B cell (primary cell): ENCODE results near the gene PSMD10. TPM values are rescaled to one million over a fixed set of nuclear protein-coding genes. Genes with fewer than 3 reads are reported as not detected.

Source experiments
- ATAC-seq: fragments of 200-7000 bp; cut with Tn5 transposase; one replicate; pipeline ENCODE4 v1.10.0; 2021; ENCODE audit warnings: low read depth, mild to moderate bottlenecking, moderate number of reproducible peaks, moderate library complexity
- CTCF ChIA-PET: fragments of 350-600 bp; sonication (Branson Sonifier 250); formaldehyde crosslinking; loops from one replicate; lab custom pipeline; 2021; ENCODE audit warnings: antibody characterized with exemption, inconsistent platforms; lab: Charles Lee
- POLR2A ChIA-PET: fragments of 350-600 bp; sonication (Branson Sonifier 250); formaldehyde crosslinking; loops from one replicate; lab custom pipeline; 2021; ENCODE audit warnings: antibody characterized with exemption; lab: Charles Lee
- DNase-seq: peaks from one replicate; pipeline ENCODE4 v3.0.0; 2013
- H2AFZ ChIP-seq: 2 replicates; pipeline ENCODE4 v1.6.1; 2012; ENCODE audit warnings: mild to moderate bottlenecking, low read depth, low read length; ENCODE audit not compliant: insufficient read depth, poor library complexity, severe bottlenecking
- H3K27ac ChIP-seq, 2 donors: 1 replicate in 1 of 2; 2 replicates in 1 of 2; pipeline ENCODE4 v1.5.1; 2012 to 2013; ENCODE audit warnings: low read length in 2 of 2, mild to moderate bottlenecking in 2 of 2, moderate library complexity in 1 of 2
- H3K27me3 ChIP-seq, 4 experiments: fragments of 200-600 bp in 1 of 4; sonication (generic) in 1 of 4; replicated peaks in 1 of 4; 1 replicate in 2 of 4; 2 replicates in 2 of 4; pipeline versions ENCODE4 v1.6.1 to v1.7.0; 2013 to 2016; ENCODE audit warnings: low read length in 3 of 4, mild to moderate bottlenecking in 2 of 4, mixed read lengths in 1 of 4, moderate library complexity in 1 of 4; ENCODE audit not compliant: insufficient read depth in 4 of 4, control insufficient read depth in 3 of 4; ENCODE audit errors: control extremely low read depth in 1 of 4
- H3K36me3 ChIP-seq, 2 experiments: replicated peaks in 1 of 2; 1 replicate in 1 of 2; 2 replicates in 1 of 2; pipeline versions ENCODE4 v1.6.1 to v1.7.1; 2013; ENCODE audit warnings: low read length in 1 of 2; ENCODE audit not compliant: insufficient read depth in 2 of 2, control insufficient read depth in 1 of 2; ENCODE audit errors: control extremely low read depth in 1 of 2, extremely low read depth in 1 of 2
- H3K4me1 ChIP-seq, 2 donors: fragments of 200-600 bp in 1 of 2; sonication (generic) in 1 of 2; 1 replicate in 1 of 2; 2 replicates in 1 of 2; pipeline versions ENCODE4 v1.5.1 to v1.6.1; 2013 to 2017; ENCODE audit warnings: low read length in 2 of 2; ENCODE audit not compliant: control insufficient read depth in 2 of 2, insufficient read depth in 2 of 2
- H3K4me2 ChIP-seq: replicated peaks from 2 replicates; pipeline ENCODE3; 2012; ENCODE audit warnings: mild to moderate bottlenecking, low read depth, low read length; ENCODE audit not compliant: poor library complexity, severe bottlenecking
- H3K4me3 ChIP-seq, 5 experiments: fragments of 200-600 bp in 1 of 5; sonication (generic) in 1 of 5; 1 replicate in 3 of 5; 2 replicates in 2 of 5; pipeline versions ENCODE4 v1.5.1 to v1.7.0; 2011 to 2016; ENCODE audit warnings: low read length in 4 of 5, mild to moderate bottlenecking in 4 of 5, low read depth in 2 of 5, control low read depth in 1 of 5, moderate library complexity in 1 of 5; ENCODE audit not compliant: insufficient read depth in 1 of 5; ENCODE audit errors: control extremely low read depth in 1 of 5, extremely low read depth in 1 of 5
- H3K79me2 ChIP-seq: fragments of 200-600 bp; sonication (generic); one replicate; pipeline ENCODE4 v1.6.0; 2016; ENCODE audit warnings: low read length; ENCODE audit not compliant: control insufficient read depth, insufficient read depth
- H3K9ac ChIP-seq: fragments of 200-600 bp; sonication (generic); 2 replicates; pipeline ENCODE4 v1.6.1; 2017; ENCODE audit warnings: mild to moderate bottlenecking, low read length, moderate library complexity
- H3K9me3 ChIP-seq, 3 donors: one replicate each; pipeline versions ENCODE4 v1.6.1 to v1.7.1; 2013; ENCODE audit warnings: low read length in 2 of 3; ENCODE audit not compliant: control insufficient read depth in 2 of 3, insufficient read depth in 1 of 3; ENCODE audit errors: control extremely low read depth in 1 of 3
- H4K20me1 ChIP-seq: 2 replicates; pipeline ENCODE4 v1.6.0; 2012; ENCODE audit warnings: mild to moderate bottlenecking, low read length; ENCODE audit not compliant: insufficient read depth, control insufficient read depth, poor library complexity, severe bottlenecking
- H3K27ac Mint-ChIP-seq: one replicate; pipeline ENCODE4 v1.8.0; 2021; ENCODE audit warnings: mixed read lengths
- H3K27me3 Mint-ChIP-seq: one replicate; pipeline ENCODE4 v1.8.0; 2021; ENCODE audit warnings: mixed read lengths
- H3K4me1 Mint-ChIP-seq: one replicate; pipeline ENCODE4 v1.8.0; 2021; ENCODE audit warnings: mixed read lengths
- H3K4me3 Mint-ChIP-seq: one replicate; pipeline ENCODE4 v1.8.0; 2021; ENCODE audit warnings: mixed read lengths
- H3K9me3 Mint-ChIP-seq: one replicate; pipeline ENCODE4 v1.8.0; 2022; ENCODE audit warnings: mixed read lengths; ENCODE audit not compliant: insufficient read depth
- CTCF ChIP-seq: fragments of 200-600 bp; IDR thresholded peaks from one replicate; pipeline ENCODE4 v1.8.0; 2022; ENCODE audit warnings: antibody characterized with exemption, mild to moderate bottlenecking
- EZH2 ChIP-seq: IDR thresholded peaks from 2 replicates; pipeline ENCODE4 v1.6.1; 2012; ENCODE audit warnings: borderline replicate concordance, low read depth, mild to moderate bottlenecking, moderate library complexity, low read length; ENCODE audit not compliant: insufficient read depth, poor library complexity, severe bottlenecking
- WGBS: methylation state at CpG from one replicate; pipeline ENCODE4 v1.1.5; 2013; ENCODE audit warnings: missing lambda C conversion rate; ENCODE audit not compliant: insufficient coverage; 5-methylcytosine and 5-hydroxymethylcytosine counted together
- intact Hi-C: fragments of 100-400 bp; cut with micrococcal nuclease; formaldehyde crosslinking; loops from one replicate; pipeline ENCODE4 v1.10.0; 2022
- polyA plus RNA-seq: library from polyadenylated mRNA; depleted of rRNA; stranded (reverse); fragments of >200 nt; gene quantifications from 2 replicates; pipeline ENCODE4 v1.2.3, GENCODE V29; 2012
- total RNA-seq, 2 donors: library from RNA; stranded (reverse); fragments of 120-200 nt in 1 of 2; gene quantifications; 1 replicate in 1 of 2; 2 replicates in 1 of 2; pipeline versions ENCODE4 v1.2.3 to v1.2.4, GENCODE V29; 2013 to 2022

Gene PSMD10
- total and polyA plus RNA-seq, 2 donors (not counting 1 experiment from before 2014, with no cell fraction given): 9.6 to 22.6 TPM

GRCh38 chrX:108131471-108131870 is 40.1 kb upstream of the PSMD10 start:
- WGBS: 100% methylated on average over 1 of the region's 2 CpGs
- POLR2A ChIA-PET: no interaction called here

GRCh38 chrX:108130889-108131288 is 39.5 kb upstream of the PSMD10 start:
- Histone ChIP-seq H3K4me1 (no peaks in the 10 kb centered on the region), H3K9ac (no peak overlapping the region), H3K79me2 (no peaks in the 10 kb centered on the region), H4K20me1 (no peaks in the 10 kb centered on the region), H3K36me3 (peaks cover 5 to 29% of the 10 kb centered on the region in 2 experiments), H3K4me3 (no peak overlapping the region), H3K4me2 (no peak overlapping the region), H3K27me3 (no peaks in the 10 kb centered on the region), H3K9me3 (no peaks in the 10 kb centered on the region), H2AFZ (no peak overlapping the region), H3K27ac (no peak overlapping the region)
- intact Hi-C loops: no loop called here
- no peak for TF ChIP-seq EZH2
- no peak for TF ChIP-seq CTCF
- H3K4me1 Mint-ChIP-seq: no peaks in the 10 kb centered on the region
- no peak overlapping the region for H3K4me3 Mint-ChIP-seq
- no peaks in the 10 kb centered on the region for H3K27me3 Mint-ChIP-seq
- DNase-seq (no peak), ATAC-seq (no peak)
- H3K9me3 Mint-ChIP-seq: no peaks in the 10 kb centered on the region
- POLR2A ChIA-PET: no interaction called here
- no peak overlapping the region for H3K27ac Mint-ChIP-seq
- CTCF ChIA-PET: no interaction called here
- no CpG with 5 or more reads among the region's 1 CpG for WGBS

More at GRCh38 chrX:108131471-108131870, 40.1 kb upstream of the PSMD10 start:
- DNase-seq: no peak
- no peaks in the 10 kb centered on the region for H4K20me1 ChIP-seq
- CTCF ChIA-PET: no interaction called here
- no peak overlapping the region for H3K9ac ChIP-seq
- Mint-ChIP-seq H3K9me3 (no peaks in the 10 kb centered on the region), H3K27ac (no peak overlapping the region), H3K27me3 (no peaks in the 10 kb centered on the region), H3K4me1 (no peaks in the 10 kb centered on the region), H3K4me3 (no peak overlapping the region)
- no peak overlapping the region for H2AFZ ChIP-seq
- H3K9me3 ChIP-seq: no peaks in the 10 kb centered on the region
- no peaks in the 10 kb centered on the region for H3K27me3 ChIP-seq
- no peak overlapping the region for H3K4me3 ChIP-seq
- no peak overlapping the region for H3K27ac ChIP-seq
- H3K4me2 ChIP-seq: no peak overlapping the region
- no peaks in the 10 kb centered on the region for H3K79me2 ChIP-seq
- H3K4me1 ChIP-seq: no peaks in the 10 kb centered on the region
- TF ChIP-seq EZH2 (no peak), CTCF (no peak)
- peaks cover 5 to 29% of the 10 kb centered on the region in 2 experiments for H3K36me3 ChIP-seq
- ATAC-seq: no peak
- intact Hi-C loops: no loop called here
